Measurements from ENCODE around the gene LEFTY2. TPM values are rescaled to one million over a fixed set of nuclear protein-coding genes. Genes with fewer than 3 reads are reported as not detected.

The LEFTY2 gene
- total and polyA plus RNA-seq, 3 donors from 2014 or later = 4.2 to 10.0 (median 4.7) TPM

GRCh38 chr1:225953315-225953714 lies 12.3 kb upstream of the LEFTY2 start:
- Histone ChIP-seq H3K4me3 (no peak overlapping the region), H3K36me3 (ENCODE audit: low read depth, missing control alignments) (no peaks in the 10 kb centered on the region), H3K9me3 (no peaks in the 10 kb centered on the region), H3K4me1 (no peaks in the 10 kb centered on the region), H3K27ac (no peak overlapping the region), H3K27me3 (no peaks in the 10 kb centered on the region)
- no peak for DNase-seq
- intact Hi-C loops (cut with DNase I; ENCODE audit: low total_unique reads) = no loop called here
- WGBS, 2 donors = 84 to 96% methylated on average over 4 of the region's 4 CpGs
- TF ChIP-seq POLR2A (IDR thresholded peaks at IDR 0.05) = no peak
- TF ChIP-seq, protein P1, sequence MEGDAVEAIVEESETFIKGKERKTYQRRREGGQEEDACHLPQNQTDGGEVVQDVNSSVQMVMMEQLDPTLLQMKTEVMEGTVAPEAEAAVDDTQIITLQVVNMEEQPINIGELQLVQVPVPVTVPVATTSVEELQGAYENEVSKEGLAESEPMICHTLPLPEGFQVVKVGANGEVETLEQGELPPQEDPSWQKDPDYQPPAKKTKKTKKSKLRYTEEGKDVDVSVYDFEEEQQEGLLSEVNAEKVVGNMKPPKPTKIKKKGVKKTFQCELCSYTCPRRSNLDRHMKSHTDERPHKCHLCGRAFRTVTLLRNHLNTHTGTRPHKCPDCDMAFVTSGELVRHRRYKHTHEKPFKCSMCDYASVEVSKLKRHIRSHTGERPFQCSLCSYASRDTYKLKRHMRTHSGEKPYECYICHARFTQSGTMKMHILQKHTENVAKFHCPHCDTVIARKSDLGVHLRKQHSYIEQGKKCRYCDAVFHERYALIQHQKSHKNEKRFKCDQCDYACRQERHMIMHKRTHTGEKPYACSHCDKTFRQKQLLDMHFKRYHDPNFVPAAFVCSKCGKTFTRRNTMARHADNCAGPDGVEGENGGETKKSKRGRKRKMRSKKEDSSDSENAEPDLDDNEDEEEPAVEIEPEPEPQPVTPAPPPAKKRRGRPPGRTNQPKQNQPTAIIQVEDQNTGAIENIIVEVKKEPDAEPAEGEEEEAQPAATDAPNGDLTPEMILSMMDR (IDR thresholded peaks at IDR 0.05) = no peak

- no peak for DNase-seq
- no peaks in the 10 kb centered on the region for H3K4me1 ChIP-seq
- no peaks in the 10 kb centered on the region for H3K27me3 ChIP-seq
- WGBS, 2 donors = 76 to 87% methylated on average over 7 to 9 of the region's 9 CpGs
- H3K9me3 ChIP-seq = no peaks in the 10 kb centered on the region
- intact Hi-C loops (cut with DNase I; ENCODE audit: low total_unique reads) = no loop called here
- H3K27ac ChIP-seq = no peak overlapping the region
- H3K36me3 ChIP-seq (ENCODE audit: low read depth, missing control alignments) = no peaks in the 10 kb centered on the region
- TF ChIP-seq POLR2A (IDR thresholded peaks at IDR 0.05) = no peak
- TF ChIP-seq, protein P1 (IDR thresholded peaks at IDR 0.05) = no peak
- no peak overlapping the region for H3K4me3 ChIP-seq
Measured at GRCh38 chr1:225950905-225951497, 10.0 kb upstream of the LEFTY2 start.

- DNase-seq = no peak
- TF ChIP-seq, protein P1 (IDR thresholded peaks at IDR 0.05) = no peak
- no peak for TF ChIP-seq POLR2A (IDR thresholded peaks at IDR 0.05)
- no peak overlapping the region for H3K27ac ChIP-seq
- no peak overlapping the region for H3K4me3 ChIP-seq
- 71 to 73% methylated on average over 5 to 6 of the region's 6 CpGs for WGBS, 2 donors
- H3K9me3 ChIP-seq = no peaks in the 10 kb centered on the region
- no peaks in the 10 kb centered on the region for H3K4me1 ChIP-seq
- H3K27me3 ChIP-seq = no peaks in the 10 kb centered on the region
- intact Hi-C loops (cut with DNase I; ENCODE audit: low total_unique reads) = no loop called here
- H3K36me3 ChIP-seq (ENCODE audit: low read depth, missing control alignments) = no peaks in the 10 kb centered on the region
Measured at GRCh38 chr1:225949041-225949440, 8.0 kb upstream of the LEFTY2 start.

- TF ChIP-seq, protein P1 (IDR thresholded peaks at IDR 0.05) = no peak
- no peak for TF ChIP-seq POLR2A (IDR thresholded peaks at IDR 0.05)
- peaks cover 3% of the 10 kb centered on the region for H3K4me1 ChIP-seq
- H3K27ac ChIP-seq = no peak overlapping the region
- H3K9me3 ChIP-seq = no peaks in the 10 kb centered on the region
- no peak for DNase-seq
- H3K36me3 ChIP-seq (ENCODE audit: low read depth, missing control alignments) = no peaks in the 10 kb centered on the region
- no peak overlapping the region for H3K4me3 ChIP-seq
- 98% methylated on average over 5 of the region's 5 CpGs for WGBS, 2 donors
- H3K27me3 ChIP-seq = no peaks in the 10 kb centered on the region
- intact Hi-C loops (cut with DNase I; ENCODE audit: low total_unique reads) = no loop called here
Measured at GRCh38 chr1:225946803-225947202, 5.8 kb upstream of the LEFTY2 start.

- H3K4me3 ChIP-seq = no peak overlapping the region
- no peaks in the 10 kb centered on the region for H3K27me3 ChIP-seq
- no peak for DNase-seq
- intact Hi-C loops (cut with DNase I; ENCODE audit: low total_unique reads) = no loop called here
- no peaks in the 10 kb centered on the region for H3K36me3 ChIP-seq (ENCODE audit: low read depth, missing control alignments)
- H3K9me3 ChIP-seq = no peaks in the 10 kb centered on the region
- H3K4me1 ChIP-seq = peaks cover 8% of the 10 kb centered on the region
- TF ChIP-seq POLR2A (IDR thresholded peaks at IDR 0.05) = no peak
- TF ChIP-seq, protein P1 (IDR thresholded peaks at IDR 0.05) = no peak
- H3K27ac ChIP-seq = no peak overlapping the region
- 77 to 85% methylated on average over 4 of the region's 4 CpGs for WGBS, 2 donors
Measured at GRCh38 chr1:225946082-225946620, 5.1 kb upstream of the LEFTY2 start.

All from testis (tissue), 3 donors.